Left lung (tissue), 10 donors: ENCODE results near the gene CACNA1D. TPM values are rescaled to one million over a fixed set of nuclear protein-coding genes. Genes with fewer than 3 reads are reported as not detected.

ENCODE experiments used
- ATAC-seq: fragments of 200-7000 bp; cut with Tn5 transposase; one replicate; pipeline ENCODE4 v1.9.1; 2020; ENCODE audit warnings: moderate library complexity
- DNase-seq, 4 donors: peaks; one replicate each; pipeline ENCODE4 v3.0.0-alpha.2; 2013 to 2020
- H3K27ac ChIP-seq, 2 donors: fragments of 200-600 bp; sonication (generic) in 1 of 2; one replicate each; pipeline versions ENCODE4 v1.5.0 to v1.8.0; 2020 to 2021
- H3K27me3 ChIP-seq, 2 donors: fragments of 200-600 bp; sonication (generic) in 1 of 2; one replicate each; pipeline versions ENCODE4 v1.5.0 to v1.8.0; 2020 to 2021
- H3K36me3 ChIP-seq, 2 donors: fragments of 200-600 bp; sonication (generic) in 1 of 2; one replicate each; pipeline versions ENCODE4 v1.5.0 to v1.8.0; 2020 to 2021
- H3K4me1 ChIP-seq, 2 donors: fragments of 200-600 bp; one replicate each; pipeline ENCODE4 v1.8.0; 2021
- H3K4me3 ChIP-seq, 2 donors: fragments of 200-600 bp; sonication (generic) in 1 of 2; one replicate each; pipeline versions ENCODE4 v1.5.0 to v1.8.0; 2020 to 2021; ENCODE audit warnings: mild to moderate bottlenecking in 1 of 2
- H3K9me3 ChIP-seq, 2 donors: fragments of 200-600 bp; sonication (generic) in 1 of 2; one replicate each; pipeline versions ENCODE4 v1.5.0 to v1.8.0; 2020 to 2021
- CTCF ChIP-seq, 2 donors: fragments of 200-600 bp; sonication (generic) in 1 of 2; IDR thresholded peaks; one replicate each; pipeline versions ENCODE4 v1.5.0 to v1.8.0; 2021; ENCODE audit warnings: antibody characterized with exemption in 2 of 2
- intact Hi-C, 2 donors: fragments of 100-400 bp; cut with DNase I; formaldehyde crosslinking; loops; one replicate each; pipeline versions ENCODE4 v1.11.2 to v1.14.2; 2022
- polyA plus RNA-seq, 6 donors: library from polyadenylated mRNA; unstranded; fragments of 120-200 nt; gene quantifications; one replicate each; pipeline ENCODE4 v1.2.1, GENCODE V29; 2013; ENCODE audit not compliant: insufficient read length in 6 of 6
- total RNA-seq, 2 donors: library from RNA; stranded (reverse); fragmentation: NEBNext Ultra II Directional; extraction: Animal tissue kit (Norgen Biotek cat#: 25700); gene quantifications; one replicate each; pipeline ENCODE4 v1.2.1, GENCODE V29; 2021
- donor health status: DM: no; HTN: yes; CAD: no.
- donor health status: DM: no; HTN: no; CAD: no.

CACNA1D gene
- total and polyA plus RNA-seq, 8 donors = 32.6 to 78.2 (median 56.2) TPM

GRCh38 chr3:53589806-53590205 lies 95.4 kb downstream of the CACNA1D start:
- peaks cover 0 to 4% of the 10 kb centered on the region in 2 donors for H3K4me1 ChIP-seq
- ATAC-seq (no peak), DNase-seq (no peak)
- no peak for TF ChIP-seq CTCF (IDR thresholded peaks at IDR 0.05)
- H3K27me3 ChIP-seq = no peaks in the 10 kb centered on the region
- H3K4me3 ChIP-seq = no peak overlapping the region
- intact Hi-C loops = no loop called here
- H3K27ac ChIP-seq = no peak overlapping the region
- no peaks in the 10 kb centered on the region for H3K36me3 ChIP-seq
- no peaks in the 10 kb centered on the region for H3K9me3 ChIP-seq

GRCh38 chr3:53590606-53591005 lies 96.2 kb downstream of the CACNA1D start:
- DNase-seq (no peak), ATAC-seq (no peak)
- Histone ChIP-seq H3K4me3 (no peak overlapping the region), H3K27ac (no peak overlapping the region), H3K9me3 (no peaks in the 10 kb centered on the region), H3K27me3 (no peaks in the 10 kb centered on the region), H3K4me1 (peaks cover 0 to 4% of the 10 kb centered on the region in 2 donors), H3K36me3 (no peaks in the 10 kb centered on the region)
- intact Hi-C loops = no loop called here
- no peak for TF ChIP-seq CTCF (IDR thresholded peaks at IDR 0.05)

GRCh38 chr3:53591646-53592045 lies 97.2 kb downstream of the CACNA1D start:
- no peaks in the 10 kb centered on the region for H3K27me3 ChIP-seq
- peaks cover 0 to 4% of the 10 kb centered on the region in 2 donors for H3K4me1 ChIP-seq
- no peak for ATAC-seq
- no peaks in the 10 kb centered on the region for H3K36me3 ChIP-seq
- intact Hi-C loops = no loop called here
- no peak overlapping the region for H3K4me3 ChIP-seq
- H3K27ac ChIP-seq = no peak overlapping the region
- TF ChIP-seq CTCF (IDR thresholded peaks at IDR 0.05) = no peak
- no peak for DNase-seq
- no peaks in the 10 kb centered on the region for H3K9me3 ChIP-seq

GRCh38 chr3:53592862-53593261 lies 98.5 kb downstream of the CACNA1D start:
- Histone ChIP-seq H3K36me3 (no peaks in the 10 kb centered on the region), H3K4me3 (no peak overlapping the region), H3K27me3 (no peaks in the 10 kb centered on the region), H3K27ac (no peak overlapping the region), H3K9me3 (no peaks in the 10 kb centered on the region), H3K4me1 (peaks cover 0 to 4% of the 10 kb centered on the region in 2 donors)
- intact Hi-C loops = no loop called here
- no peak for TF ChIP-seq CTCF (IDR thresholded peaks at IDR 0.05)
- DNase-seq (no peak), ATAC-seq (no peak)

- Histone ChIP-seq H3K27me3 (no peaks in the 10 kb centered on the region), H3K4me1 (peaks cover 0 to 4% of the 10 kb centered on the region in 2 donors), H3K27ac (peak overlapping the region in 1 of 2 donors; percentile 18), H3K36me3 (no peaks in the 10 kb centered on the region), H3K4me3 (no peak overlapping the region), H3K9me3 (no peaks in the 10 kb centered on the region)
- DNase-seq (no peak), ATAC-seq (no peak)
- intact Hi-C loops = no loop called here
- no peak for TF ChIP-seq CTCF (IDR thresholded peaks at IDR 0.05)
These were observed 99.2 kb downstream of the CACNA1D start for GRCh38 chr3:53593611-53594010.
